LNCaP clone FGC (cell line): ENCODE measurements around the gene SLC12A1.

Experiments used
- DNase-seq: peaks from one replicate; pipeline ENCODE4 v3.0.0-alpha.2; 2011; ENCODE audit warnings: low read depth
- H3K4me3 ChIP-seq: 2 replicates; pipeline ENCODE4 v1.5.1; 2011; ENCODE audit warnings: mild to moderate bottlenecking, low read depth, low read length, control low read depth
- TF ChIP-seq, protein P1 (sequence below): IDR thresholded peaks from 2 replicates; pipeline ENCODE4 v1.5.1; 2012; ENCODE audit warnings: mild to moderate bottlenecking; ENCODE audit not compliant: control insufficient read depth, insufficient read depth; ENCODE audit errors: extremely low read depth

The SLC12A1 gene

DNA sequence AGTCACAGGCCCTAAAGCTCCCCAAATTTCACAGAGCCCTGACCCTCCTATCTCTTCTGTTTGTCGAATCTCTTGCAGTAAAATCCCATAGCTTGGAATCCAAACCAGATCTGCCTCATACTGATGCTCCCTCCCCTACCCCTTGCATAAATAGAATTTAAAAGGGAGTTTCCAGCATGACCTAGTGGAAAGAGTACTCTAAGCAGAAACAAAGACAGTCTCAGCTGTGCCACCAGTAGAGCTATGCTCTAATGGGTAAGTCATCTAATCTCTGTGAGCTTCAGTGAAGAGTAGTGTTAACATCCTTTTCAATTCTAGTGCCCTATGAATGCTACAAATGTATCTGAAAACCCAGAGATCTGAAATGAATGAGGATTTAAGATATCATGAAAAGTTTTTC, 4.0 kb upstream of the SLC12A1 start:
- no peak for DNase-seq
- H3K4me3 ChIP-seq, result no peak overlapping the region
- TF ChIP-seq, protein P1, sequence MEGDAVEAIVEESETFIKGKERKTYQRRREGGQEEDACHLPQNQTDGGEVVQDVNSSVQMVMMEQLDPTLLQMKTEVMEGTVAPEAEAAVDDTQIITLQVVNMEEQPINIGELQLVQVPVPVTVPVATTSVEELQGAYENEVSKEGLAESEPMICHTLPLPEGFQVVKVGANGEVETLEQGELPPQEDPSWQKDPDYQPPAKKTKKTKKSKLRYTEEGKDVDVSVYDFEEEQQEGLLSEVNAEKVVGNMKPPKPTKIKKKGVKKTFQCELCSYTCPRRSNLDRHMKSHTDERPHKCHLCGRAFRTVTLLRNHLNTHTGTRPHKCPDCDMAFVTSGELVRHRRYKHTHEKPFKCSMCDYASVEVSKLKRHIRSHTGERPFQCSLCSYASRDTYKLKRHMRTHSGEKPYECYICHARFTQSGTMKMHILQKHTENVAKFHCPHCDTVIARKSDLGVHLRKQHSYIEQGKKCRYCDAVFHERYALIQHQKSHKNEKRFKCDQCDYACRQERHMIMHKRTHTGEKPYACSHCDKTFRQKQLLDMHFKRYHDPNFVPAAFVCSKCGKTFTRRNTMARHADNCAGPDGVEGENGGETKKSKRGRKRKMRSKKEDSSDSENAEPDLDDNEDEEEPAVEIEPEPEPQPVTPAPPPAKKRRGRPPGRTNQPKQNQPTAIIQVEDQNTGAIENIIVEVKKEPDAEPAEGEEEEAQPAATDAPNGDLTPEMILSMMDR, result no peak

GRCh38 chr15:48221261-48221660, 15.2 kb downstream of the SLC12A1 start:
- DNase-seq, result no peak
- no peak overlapping the region for H3K4me3 ChIP-seq
- TF ChIP-seq, protein P1, result no peak

GRCh38 chr15:48221885-48222284, 15.8 kb downstream of the SLC12A1 start:
- no peak for DNase-seq
- TF ChIP-seq, protein P1, result no peak
- no peak overlapping the region for H3K4me3 ChIP-seq

GRCh38 chr15:48222627-48223026, 16.5 kb downstream of the SLC12A1 start:
- DNase-seq, result no peak
- TF ChIP-seq, protein P1, result no peak
- no peak overlapping the region for H3K4me3 ChIP-seq

GRCh38 chr15:48225771-48226170, 19.7 kb downstream of the SLC12A1 start:
- no peak overlapping the region for H3K4me3 ChIP-seq
- TF ChIP-seq, protein P1, result no peak
- peak; percentile 26 for DNase-seq

- no peak overlapping the region for H3K4me3 ChIP-seq
- DNase-seq, result no peak
- TF ChIP-seq, protein P1, result no peak
These were observed 24.4 kb downstream of the SLC12A1 start for GRCh38 chr15:48230498-48230897.

GRCh38 chr15:48233246-48233645, 27.1 kb downstream of the SLC12A1 start:
- TF ChIP-seq, protein P1, result no peak
- H3K4me3 ChIP-seq, result no peak overlapping the region
- no peak for DNase-seq
